HG02840 (cell line): ENCODE results near the gene SELENOI.
"Not testable (repeated sequence)": the region's sequence is repeated elsewhere in the genome, so short reads cannot be mapped to it uniquely, and the experiment has no call there.

ENCODE experiments used
- ATAC-seq: cut with Tn5 transposase; IDR thresholded peaks from one replicate; pipeline ENCODE4 v1.9.1; 2021; ENCODE audit warnings: mild to moderate bottlenecking, moderate library complexity, moderate number of reproducible peaks; ENCODE audit not compliant: unreplicated experiment, low FRiP score

Gene SELENOI, protein sequence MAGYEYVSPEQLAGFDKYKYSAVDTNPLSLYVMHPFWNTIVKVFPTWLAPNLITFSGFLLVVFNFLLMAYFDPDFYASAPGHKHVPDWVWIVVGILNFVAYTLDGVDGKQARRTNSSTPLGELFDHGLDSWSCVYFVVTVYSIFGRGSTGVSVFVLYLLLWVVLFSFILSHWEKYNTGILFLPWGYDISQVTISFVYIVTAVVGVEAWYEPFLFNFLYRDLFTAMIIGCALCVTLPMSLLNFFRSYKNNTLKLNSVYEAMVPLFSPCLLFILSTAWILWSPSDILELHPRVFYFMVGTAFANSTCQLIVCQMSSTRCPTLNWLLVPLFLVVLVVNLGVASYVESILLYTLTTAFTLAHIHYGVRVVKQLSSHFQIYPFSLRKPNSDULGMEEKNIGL

DNA sequence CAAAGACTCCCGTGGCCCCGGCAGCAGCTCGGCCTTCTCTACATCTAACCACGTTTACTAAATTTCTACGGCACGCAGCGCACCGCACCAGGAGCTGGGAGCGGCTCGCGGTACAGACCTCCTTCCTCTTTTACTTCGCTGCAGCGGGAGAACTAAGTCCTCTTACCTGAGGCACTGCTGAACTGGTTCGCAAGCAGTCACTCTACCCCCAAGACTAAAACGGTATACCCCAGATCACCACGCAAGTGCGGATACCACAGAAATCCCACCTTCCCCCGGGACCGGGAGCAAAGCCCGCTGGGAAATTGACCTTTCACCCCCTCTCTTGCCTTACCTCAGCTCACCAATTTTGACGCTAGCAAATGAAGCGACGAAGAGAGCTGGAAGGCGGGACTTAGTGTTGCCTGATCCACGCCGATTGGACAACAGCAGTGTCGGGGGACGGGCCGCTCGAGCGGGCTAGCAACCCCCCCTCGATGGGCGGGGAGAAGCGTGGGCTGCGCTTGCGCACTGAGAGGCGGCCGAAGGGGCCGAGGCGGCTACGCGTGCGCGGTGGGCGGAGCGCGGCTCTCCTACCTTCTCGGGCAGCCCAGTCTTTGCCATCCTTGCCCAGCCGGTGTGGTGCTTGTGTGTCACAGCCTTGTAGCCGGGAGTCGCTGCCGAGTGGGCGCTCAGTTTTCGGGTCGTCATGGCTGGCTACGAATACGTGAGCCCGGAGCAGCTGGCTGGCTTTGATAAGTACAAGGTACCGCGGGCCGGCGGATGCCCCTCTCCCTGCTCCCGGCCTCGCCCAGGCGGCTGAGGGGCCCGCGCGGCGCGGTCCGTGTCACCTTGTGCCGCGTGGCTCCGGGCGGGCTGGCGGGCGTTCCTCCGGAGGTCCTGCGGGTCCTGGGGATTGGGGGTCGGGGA is at the start of gene SELENOI:
Gene SELENOI (plus strand): TSS at position 599 of the 909 bp plus-strand sequence. CDS start 90 bp downstream, at position 689.
- peak; percentile 98 for ATAC-seq

- no peak for ATAC-seq
Observed at GRCh38 chr2:26297061-26297460, 48.9 kb upstream of the SELENOI start.

- no peak for ATAC-seq
Observed at GRCh38 chr2:26298286-26298637, 47.7 kb upstream of the SELENOI start.

- ATAC-seq = no peak
Observed at GRCh38 chr2:26298638-26299393, 47.1 kb upstream of the SELENOI start.

GRCh38 chr2:26299471-26300101 is 46.4 kb upstream of the SELENOI start:
- no peak for ATAC-seq

DNA sequence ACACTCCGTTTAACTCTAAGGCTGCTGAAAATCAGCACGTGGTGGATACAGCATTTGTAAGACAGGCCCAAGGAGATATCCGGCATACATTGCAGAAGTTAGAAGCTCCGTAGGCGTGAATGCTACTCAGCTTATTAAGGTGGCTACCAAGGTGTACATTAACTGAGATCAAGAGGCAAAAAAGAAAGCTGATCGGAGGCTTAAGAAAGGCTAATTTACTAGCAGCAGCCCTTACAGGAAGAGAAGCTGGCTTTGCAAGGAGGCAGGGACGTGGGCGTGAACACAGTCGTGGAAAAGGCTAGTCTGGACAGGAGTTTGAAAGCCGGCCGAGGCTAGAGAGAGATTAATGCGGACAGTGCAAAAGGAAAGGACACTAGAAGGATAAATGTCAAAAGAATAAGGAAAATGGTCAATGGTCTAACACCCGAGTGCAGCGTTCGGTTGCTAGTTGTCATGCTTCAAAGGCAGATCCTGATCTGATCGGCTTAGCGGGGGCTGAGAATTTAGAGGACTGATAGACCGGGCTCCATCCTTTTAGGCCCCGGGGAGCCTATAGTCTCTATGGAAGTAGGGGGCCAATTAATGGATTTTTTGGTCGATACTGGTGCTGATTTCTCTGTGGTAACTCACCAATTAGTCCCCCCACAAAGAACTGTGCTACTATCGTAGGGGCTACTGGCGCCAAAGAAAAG is 45.6 kb upstream of the SELENOI start:
- ATAC-seq = no peak

DNA sequence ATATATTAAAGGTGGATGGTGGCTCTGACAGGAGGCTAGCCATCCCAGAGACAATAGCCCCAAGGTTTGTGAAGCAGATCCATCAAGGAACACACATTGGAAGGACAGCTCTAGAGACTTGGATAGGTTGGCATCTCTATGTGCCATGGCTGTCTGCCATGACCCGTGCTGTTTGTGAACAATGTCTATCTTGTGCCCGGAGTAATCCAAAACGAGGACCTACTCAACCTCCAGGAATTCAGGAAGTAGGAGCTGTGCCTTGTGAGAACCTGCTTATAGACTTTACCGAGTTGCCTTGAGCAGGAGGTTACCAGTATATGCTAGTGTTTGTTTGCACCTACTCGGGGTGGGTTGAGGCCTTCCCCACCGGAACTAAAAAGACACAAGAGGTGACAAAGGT is 43.1 kb upstream of the SELENOI start:
- no peak for ATAC-seq

DNA sequence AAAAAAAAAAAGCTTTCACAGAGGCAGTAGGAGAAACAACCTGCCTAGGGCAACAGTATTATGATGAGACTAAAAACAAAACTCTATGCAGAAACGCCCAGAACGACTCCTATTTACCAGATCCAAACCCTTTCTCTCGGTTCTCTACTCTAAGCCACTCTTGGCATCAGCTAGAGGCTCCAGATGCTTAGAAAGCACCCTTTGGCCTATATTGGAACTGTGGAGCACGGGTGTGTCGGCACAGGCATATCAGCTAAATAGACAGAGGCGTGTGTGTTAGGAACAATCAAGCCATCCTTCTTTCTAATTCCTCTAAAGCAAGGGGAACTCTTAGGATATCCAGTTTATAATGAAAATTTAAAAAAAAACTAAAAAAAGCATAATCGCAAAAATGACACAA is 40.8 kb upstream of the SELENOI start:
- not testable (repeated sequence) for ATAC-seq

DNA sequence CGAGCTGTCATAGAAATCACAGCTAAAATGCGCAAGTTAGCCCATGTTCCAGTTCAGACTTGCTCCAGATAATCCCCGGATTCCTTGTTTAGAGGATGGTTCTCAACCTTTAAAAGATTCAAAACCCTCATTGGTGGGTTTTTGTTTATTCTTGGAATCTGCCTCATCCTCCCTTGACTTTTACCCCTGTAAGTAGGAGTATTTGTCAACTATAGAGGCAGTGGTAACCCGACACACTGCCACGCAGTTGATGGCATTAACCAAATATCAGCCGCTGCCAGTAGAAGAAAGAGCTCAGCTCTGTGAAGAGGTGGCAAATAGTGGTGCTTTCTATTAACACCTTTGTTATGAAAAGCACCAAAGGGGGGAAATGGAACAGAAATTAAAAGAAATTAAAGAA is 40.4 kb upstream of the SELENOI start:
- ATAC-seq = no peak

- ATAC-seq = no peak
Observed at GRCh38 chr2:26309921-26310320, 36.0 kb upstream of the SELENOI start.

- no peak for ATAC-seq
Observed at GRCh38 chr2:26312471-26312870, 33.5 kb upstream of the SELENOI start.

- no peak for ATAC-seq
Observed at GRCh38 chr2:26313446-26313845, 32.5 kb upstream of the SELENOI start.

GRCh38 chr2:26314243-26314642 is 31.7 kb upstream of the SELENOI start:
- no peak for ATAC-seq

DNA sequence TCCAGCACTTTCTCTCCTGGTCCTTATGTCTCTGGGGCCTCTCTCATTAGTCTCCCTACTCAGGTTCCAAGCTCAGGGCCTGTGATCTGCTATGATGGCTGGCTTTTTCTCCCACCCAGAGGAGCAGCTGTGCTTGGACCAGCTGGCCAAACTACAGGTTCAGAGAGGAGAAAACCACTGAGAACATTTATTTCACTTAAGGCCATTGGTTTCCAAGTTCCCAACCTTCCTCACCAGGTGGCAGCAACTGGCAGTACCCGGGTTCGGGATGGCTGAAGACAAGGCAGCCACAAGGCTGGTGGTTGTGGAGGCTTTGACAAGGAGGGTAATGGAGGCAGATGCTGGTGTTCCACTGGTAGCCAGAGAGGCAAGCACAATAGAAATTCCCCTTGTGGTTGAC is 29.9 kb upstream of the SELENOI start:
- ATAC-seq = no peak

DNA sequence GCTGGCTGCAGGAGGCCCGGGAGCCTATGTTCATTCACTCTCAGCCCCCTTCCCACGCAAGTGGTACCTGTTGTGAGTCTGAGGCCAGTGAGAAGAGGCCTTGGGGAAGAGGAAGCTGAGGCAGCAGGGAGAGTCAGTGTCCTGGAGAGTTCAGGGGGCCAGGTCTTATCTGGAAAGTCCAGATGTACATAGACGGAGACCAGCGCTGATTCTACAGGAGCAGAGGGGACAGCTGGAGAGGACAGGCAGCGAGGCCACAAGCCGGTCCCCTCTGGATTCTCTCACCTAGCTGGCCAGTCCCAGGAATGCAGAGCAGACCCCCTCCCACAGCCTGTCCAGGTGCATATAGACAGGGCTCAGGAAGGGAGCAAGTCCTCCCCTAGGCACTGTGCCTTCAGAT is 29.1 kb upstream of the SELENOI start:
- no peak for ATAC-seq

GRCh38 chr2:26317377-26318105 is 28.4 kb upstream of the SELENOI start:
- ATAC-seq = no peak

DNA sequence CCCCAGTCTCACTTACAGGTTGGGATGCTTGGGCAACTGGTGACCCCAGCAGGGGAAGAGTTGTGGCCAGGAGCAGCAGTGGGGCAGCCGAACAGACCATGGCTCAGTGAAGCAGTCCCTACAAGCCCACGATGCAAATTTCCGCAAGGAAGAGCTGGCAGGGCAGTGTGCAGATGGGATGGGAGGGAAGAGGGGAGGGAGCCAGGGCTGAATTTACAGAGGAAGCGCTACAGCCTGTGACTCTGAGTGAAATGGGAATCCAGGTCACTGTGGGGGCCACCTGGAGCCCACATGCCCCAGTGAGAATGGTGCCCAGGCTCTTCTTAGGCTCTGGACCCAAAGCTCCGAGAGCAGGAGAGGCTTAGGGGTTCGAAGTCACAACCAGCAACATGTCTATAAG is 27.0 kb upstream of the SELENOI start:
- no peak for ATAC-seq

GRCh38 chr2:26324479-26324878 is 21.5 kb upstream of the SELENOI start:
- ATAC-seq = not testable (repeated sequence)

- no peak for ATAC-seq
Observed at GRCh38 chr2:26324903-26325302, 21.0 kb upstream of the SELENOI start.
